ENCODE measurements around the gene TBC1D13.

DNA sequence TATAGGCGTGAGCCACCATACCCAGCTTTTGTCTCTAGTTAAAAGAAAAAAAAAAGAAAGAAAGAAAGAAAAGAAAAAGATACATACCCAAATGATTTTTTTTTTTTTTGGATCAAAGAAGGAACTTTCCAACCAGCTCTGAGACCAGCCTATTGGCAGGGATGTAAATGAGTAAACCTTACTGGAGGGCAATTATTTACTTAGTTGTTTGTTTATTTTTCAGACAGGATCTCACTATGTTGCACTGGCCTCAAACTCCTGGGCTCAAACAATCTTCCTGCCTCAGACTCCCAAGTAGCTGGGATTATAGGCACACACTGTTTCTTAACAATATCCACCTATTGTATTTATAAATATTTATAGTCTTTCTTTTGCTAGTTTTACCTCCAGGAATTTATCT, 53.5 kb downstream of the TBC1D13 start:
- TF ChIP-seq, protein P1, sequence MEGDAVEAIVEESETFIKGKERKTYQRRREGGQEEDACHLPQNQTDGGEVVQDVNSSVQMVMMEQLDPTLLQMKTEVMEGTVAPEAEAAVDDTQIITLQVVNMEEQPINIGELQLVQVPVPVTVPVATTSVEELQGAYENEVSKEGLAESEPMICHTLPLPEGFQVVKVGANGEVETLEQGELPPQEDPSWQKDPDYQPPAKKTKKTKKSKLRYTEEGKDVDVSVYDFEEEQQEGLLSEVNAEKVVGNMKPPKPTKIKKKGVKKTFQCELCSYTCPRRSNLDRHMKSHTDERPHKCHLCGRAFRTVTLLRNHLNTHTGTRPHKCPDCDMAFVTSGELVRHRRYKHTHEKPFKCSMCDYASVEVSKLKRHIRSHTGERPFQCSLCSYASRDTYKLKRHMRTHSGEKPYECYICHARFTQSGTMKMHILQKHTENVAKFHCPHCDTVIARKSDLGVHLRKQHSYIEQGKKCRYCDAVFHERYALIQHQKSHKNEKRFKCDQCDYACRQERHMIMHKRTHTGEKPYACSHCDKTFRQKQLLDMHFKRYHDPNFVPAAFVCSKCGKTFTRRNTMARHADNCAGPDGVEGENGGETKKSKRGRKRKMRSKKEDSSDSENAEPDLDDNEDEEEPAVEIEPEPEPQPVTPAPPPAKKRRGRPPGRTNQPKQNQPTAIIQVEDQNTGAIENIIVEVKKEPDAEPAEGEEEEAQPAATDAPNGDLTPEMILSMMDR (IDR thresholded peaks at IDR 0.05), result no peak
- TF ChIP-seq POLR2A (IDR thresholded peaks at IDR 0.05), result no peak
